Stimulated activated CD8-positive, alpha-beta memory T cell treated with anti-CD3 and anti-CD28 coated beads, Interleukin-7, amount 100 ng/mL, for 48 hours (primary cell): ENCODE results near the gene SLC6A3.

ENCODE experiments used
- DNase-seq, 2 donors: peaks; one replicate each; pipeline ENCODE4 v3.0.0-alpha.2; 2020; ENCODE audit warnings: low read depth in 1 of 2; ENCODE audit errors: extremely low read depth in 1 of 2

SLC6A3 gene

DNA sequence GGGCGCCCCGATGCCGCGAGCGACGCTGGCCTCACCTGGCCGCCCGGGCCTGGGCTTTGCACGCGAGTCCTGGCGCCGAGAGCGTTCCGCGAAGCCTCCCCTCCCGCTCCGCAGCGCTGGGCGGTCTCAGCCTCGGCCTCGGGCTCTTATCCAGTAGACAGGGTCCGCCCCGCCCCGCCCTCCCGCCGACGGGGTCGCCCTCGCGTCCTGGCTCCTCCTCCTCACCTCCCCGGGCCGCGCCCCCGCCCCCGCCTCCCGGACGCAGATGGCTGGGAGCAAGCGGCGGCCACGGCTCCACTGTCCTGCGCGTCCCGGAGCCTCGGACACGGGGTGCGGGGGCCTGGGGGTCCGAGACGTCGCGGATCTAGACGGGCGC is at the start of gene SLC6A3:
Gene SLC6A3, minus strand, starts transcription at position 128 of the 376 bp plus-strand sequence. CDS start 2,243 bp downstream, outside the sequence.
- DNase-seq, result peak in 1 of 2 donors; percentile 12

DNA sequence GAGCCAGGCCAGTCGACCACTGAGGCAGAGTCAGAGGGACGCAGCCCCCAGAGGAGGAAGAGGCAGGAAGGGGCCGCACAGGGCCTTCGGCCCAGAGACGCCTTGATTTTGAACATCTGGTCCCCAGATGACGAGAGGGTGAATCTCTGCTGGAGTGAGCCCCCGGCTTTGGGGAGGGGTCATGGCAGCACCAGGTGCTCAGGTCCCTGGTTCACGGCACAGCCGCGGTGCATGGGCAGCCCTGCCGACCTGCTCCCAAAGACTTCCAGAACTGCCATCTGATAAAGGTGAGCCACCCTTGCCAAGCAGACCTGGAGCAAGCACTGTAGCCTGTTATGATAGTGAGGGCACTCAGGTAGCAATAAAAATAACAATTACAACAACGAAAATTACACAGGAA is 48.7 kb upstream of the SLC6A3 start:
- no peak for DNase-seq

DNA sequence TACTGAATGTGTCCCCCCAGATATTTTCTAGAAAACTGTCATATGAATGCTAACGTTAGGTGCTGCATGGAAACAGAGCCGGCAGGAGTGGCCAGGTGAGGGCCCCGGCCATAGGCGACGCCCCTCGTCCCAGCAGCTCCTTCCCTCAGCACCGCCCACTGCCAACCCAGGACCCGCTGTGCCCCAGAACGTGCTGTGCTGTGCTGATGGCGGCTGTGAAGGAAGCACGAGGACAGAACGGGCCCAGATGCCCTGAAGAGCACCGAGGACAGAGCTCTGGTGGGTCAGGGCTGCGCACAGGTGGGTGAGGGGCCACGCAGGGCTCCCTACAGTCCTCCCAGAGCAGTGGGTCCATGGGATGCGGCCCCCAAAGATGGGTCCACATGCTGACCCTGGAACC is 48.2 kb upstream of the SLC6A3 start:
- DNase-seq, result no peak

DNA sequence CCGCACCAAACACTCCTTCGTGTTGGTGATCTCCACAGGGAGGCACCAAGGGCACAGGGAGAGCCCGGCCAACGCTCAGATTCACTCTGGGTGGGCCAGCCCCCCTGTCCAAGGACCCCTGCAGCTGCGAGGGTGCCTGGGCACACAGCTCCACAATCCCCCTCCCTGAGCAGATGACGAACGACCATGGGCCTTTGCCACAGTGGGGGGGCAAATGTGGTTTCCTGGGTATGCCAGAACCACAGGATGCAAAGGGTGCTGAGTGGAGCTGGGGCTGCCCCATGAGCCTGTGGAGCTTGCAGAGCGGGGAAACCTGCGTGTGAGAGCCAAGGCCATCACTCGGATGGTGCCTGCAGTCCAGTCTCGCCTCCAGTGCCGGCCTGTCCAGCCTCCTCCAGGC is 47.5 kb upstream of the SLC6A3 start:
- DNase-seq, result no peak

DNA sequence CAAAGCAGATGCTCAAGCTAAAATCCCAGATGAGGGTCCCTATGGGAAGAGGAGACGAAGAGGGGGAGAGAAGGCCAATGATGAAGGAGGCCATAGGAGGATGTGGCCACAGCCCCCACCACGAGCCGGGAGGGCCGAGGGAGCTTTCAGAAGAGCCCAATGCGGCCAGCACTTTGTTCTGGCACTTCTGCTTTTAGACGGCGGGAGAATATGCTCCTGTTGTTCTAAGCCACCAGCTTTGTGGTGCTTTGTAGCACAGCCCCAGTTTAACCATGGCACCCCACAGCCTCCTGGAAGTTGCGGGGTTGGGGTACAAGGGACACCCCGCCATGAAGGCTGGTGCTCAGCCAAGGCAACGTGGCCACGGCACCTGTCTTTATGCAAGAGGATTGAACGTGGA is 45.1 kb upstream of the SLC6A3 start:
- DNase-seq, result no peak

DNA sequence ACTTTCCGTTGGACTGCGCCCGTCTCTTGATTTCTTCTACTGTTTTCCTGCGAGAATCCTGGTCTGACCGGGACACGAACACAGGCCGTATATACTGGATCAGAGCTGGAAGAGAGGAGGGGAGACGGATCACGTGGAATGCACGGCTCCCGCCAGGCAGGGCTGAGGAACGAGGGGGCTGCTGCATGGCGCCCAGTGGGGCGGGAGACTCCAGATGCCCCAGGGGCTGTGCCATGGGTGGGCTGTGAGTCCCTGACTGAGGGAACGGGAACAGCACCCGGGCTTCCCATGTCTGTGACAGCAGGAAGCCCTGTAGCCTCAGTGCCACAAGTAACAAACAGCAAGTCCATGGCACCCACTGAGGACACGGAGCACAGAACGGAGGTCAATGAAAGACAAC is 44.5 kb upstream of the SLC6A3 start:
- no peak for DNase-seq

DNA sequence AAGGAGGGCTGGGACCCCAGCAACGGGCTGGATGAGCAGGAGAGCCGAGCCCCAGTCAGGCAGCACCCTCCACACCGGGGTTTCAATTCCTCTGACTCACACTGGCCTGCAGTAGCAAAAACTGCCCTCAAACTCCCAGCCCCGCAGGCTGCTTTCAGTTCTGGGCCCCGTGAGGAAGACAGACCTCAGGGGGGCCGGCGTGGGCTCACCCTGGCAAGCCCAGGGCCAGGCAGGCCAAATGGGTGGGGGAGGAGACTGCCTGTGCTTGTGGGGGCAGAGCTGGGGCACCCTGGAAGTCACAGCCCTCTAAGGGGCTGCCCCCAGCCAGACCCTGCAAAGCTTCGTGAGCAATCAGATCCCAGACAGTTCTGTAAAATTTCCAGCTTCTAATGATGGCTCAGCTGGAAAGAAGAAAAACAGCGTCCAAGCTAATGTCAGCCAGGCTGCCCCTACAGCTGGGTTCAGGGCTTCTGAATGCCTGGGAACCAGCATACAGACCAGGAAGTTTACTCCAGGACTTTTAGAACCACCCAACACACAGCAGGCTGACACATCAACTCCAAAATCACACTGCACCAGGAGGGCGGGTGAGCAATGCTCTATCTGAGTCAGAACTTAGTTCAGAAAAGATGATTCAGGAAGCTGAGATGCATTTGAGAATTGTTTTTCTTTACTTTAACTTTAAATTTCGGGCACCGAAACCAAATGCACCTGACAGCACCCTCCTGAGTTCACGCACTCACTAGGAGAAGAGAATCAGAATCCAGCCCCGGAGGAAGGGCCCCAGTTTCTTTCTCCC is 43.8 kb upstream of the SLC6A3 start:
- DNase-seq, result peak in 1 of 2 donors; percentile 69

DNA sequence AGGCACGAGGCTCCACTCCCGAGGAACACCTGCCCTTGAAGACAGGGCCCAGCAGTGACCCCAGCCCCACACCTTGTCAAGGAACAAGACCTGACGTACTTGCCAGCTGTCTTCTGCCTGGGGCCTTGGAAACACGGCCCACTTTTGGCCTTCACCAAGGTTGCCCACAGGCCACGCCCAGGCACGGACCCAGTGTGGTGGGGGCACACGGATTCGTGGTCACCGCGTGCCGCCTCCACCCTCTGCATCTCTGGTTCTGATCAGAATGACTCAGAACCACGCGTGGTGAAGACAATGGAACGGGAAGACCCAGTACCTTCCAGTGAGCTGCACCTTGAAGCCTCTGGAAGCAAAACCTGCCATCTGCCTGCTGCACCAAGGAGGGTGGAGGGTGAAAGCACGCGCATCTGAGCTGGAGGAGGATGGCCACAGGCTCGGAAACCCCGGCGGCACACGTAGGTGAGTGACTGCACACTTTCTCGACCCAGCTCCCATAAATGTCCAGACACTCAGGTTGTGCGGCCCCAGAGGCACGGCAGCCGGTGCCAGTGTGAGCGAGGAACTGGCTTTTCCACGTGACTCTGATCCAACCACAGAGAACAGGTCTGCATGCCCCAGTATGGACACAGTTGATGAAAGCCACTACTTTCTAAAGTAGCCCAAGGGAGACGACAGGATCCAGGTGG is 42.0 kb upstream of the SLC6A3 start:
- DNase-seq, result no peak

DNA sequence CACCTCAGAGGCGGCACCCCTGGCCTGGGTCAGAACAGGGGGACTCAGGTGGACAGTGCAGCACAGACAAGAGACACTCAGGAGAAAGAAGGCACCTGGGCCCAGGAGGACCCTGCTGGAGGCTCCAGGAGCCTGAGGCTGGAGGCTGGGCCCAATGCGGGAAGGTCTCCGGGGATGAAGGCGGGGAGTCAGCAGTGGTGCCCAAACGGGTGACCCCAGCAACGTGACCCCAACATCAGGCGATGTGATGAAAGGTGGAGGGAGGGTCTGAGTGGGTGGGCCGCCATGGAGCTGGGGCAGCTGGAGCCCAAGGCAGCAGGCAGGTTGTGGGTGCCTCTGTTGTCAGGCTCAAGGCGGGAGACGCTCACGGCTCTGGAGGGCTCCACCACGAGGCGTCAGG is 41.0 kb upstream of the SLC6A3 start:
- no peak for DNase-seq

DNA sequence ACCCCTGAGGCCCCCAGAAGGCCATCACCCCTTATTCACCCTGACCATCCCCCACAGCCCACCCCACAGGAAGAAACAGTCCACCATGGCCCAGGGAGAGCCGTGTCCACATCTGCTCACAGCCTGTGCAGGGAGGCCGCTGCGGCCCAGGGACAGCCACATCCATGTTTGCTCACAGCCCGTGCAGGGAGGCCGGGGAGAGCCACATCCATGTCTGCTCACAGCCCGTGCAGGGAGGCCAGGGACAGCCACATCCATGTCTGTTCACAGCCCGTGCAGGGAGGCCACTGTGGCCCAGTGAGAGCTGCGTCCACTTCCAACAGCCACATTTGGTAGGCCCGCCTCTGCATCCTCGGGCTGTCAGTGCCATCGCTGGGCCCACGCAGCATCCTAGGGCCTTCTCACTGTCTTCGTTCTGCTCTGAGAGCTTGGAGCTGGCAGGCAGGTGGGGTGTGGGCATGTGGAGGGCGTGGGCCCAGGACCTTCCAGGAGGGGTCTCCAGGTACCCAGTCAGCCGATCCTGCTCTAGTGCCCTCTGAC is 40.4 kb upstream of the SLC6A3 start:
- DNase-seq, result no peak

DNA sequence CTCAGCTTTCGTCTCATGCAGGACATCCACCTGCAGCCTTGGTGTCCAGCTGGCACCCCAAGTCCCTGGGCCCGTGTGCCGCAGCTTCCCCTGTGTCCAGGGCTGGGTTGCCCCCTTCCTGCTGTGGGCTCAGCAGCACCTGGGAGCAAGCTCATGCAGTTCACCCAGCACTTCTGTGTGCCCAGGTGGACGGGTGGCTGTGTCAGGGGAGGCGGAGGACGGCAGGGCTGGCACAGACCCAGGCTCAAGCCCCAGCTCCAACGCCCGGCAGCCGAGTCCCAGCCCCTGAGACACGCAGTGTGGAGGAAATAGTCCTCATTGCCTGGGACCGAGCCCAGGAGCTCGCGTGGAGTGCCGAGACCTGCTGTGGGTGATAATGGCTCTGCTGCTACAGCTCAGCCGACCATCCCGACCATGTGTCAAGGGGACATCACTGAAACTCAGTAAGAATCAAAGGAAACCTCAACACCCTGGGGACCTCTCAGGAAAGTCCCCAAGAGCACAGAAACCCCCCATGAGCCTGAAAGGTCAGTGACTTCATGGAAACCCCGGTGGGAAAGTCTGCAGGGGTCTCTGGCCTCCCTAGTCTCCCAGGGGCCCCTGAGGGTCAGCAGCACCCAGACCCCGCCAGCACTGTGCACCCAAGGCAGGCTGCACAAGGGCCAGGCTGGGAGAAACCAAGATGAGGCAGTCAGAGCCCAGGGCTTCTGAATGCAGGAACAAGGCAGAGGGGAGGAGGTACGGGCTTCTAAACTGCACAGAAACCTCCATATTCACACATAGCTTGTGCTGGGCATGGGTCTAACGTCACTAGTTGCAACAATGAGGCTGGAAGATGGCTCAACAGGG is 39.7 kb upstream of the SLC6A3 start:
- no peak for DNase-seq

DNA sequence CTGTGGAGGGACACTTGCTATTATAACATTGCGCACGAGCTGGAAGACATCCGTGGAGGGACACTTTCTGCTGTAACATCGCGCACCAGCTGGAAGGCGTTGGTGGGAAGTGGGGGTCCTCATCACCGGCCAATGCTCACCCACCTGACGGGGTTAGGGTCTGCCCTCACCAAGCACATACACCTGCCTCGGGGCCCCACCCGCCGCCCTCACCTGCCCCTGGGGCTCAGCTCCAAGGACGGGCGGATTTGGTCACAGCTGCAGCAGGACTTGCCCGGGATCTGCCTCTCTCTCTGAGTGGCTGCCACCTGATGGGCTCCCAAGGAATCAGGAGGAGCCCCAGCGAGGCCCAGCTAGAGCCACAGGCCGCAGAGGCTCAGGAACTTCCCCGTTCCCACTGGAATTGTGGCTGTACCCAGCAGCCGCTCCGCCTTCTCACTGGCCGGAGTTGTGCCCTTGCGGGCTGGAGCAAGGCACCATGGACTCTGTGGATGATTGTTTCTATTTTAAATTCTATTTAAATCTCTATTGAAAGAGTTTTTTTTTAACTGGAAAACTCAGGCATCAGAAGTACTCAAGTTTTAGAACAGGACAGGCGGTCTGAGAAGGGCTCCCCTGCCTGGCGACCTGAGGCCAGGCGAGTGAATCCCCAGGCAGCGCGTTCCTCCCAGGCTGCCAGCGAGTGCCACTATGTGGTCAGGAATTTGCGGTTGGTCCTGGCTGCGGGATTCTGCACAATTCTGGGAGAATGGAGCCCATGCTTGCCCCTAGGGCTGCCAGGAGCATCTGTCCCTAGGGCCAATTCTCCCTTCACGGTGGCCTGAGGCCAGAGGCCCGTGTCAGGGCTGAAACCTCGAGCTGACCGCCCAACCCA is 38.9 kb upstream of the SLC6A3 start:
- no peak for DNase-seq

DNA sequence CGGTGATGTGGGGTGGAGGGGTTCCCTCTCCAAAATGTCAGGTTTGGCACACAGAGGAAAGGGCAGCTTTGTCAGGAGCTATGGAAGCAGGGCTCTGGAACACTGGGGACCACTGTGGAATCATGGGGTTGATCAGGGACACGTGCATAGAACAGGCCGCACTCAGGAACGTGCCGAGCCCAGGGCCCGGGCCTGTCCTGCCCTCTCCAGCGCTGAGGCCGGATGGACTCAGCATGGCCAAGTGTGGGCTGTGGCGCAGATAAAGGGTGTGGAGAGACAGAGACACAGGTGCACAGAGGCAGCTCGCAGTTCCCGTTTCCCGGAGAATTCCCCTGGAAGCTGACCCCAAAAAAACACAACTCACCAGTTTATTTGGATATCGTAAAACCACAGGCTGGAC is 37.8 kb upstream of the SLC6A3 start:
- no peak for DNase-seq

DNA sequence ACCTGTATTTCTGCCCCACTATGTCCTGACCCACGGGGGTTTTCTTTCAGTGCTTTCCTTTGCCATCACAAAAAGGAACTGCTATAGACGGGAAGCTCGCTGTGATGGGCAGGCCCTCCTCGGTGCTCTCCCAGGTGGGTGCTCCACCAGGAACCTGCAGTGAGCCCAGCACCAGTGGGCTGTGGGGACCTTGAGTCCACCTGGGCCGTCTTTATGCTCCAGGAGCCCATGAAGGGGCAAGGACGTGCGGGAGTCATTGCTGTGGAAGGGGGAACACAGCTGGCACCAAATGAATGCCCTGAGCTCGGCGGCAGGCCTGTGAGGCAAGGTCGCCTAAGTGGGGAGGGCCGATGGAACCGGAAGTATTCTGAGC is 36.7 kb upstream of the SLC6A3 start:
- no peak for DNase-seq

DNA sequence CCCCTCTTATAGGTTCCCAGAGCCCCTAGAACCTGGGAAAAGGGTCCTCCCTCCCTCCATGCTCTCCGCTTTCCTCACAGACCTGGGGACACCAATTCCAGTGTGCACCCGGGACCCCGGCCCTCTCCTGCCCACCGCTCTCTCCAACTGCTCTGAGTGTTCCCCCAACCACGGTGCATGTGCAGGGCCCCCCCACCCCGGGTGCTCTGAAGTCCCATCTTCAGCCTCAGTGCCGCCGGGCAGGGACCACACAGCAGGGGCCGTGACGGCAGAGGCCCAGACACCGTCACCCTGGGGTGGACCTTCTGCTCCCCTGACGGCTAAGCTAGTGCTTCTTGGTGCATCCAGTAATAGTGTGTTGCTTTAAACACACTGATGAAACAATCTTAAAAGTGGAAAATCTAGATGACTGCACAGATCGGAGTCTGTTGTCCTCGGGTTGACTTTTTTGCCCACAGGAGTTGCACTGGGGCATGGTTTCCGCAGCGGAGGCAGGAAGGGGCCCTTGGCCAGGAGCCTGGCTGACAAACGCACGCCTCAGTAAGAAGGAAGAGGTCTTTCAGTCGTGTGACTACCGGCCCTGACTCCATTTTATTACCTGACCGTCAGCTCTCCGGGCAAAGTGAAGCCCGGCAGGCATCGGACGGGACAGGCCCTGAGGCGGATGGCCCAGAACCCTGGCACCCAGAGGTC is 36.2 kb upstream of the SLC6A3 start:
- DNase-seq, result no peak

DNA sequence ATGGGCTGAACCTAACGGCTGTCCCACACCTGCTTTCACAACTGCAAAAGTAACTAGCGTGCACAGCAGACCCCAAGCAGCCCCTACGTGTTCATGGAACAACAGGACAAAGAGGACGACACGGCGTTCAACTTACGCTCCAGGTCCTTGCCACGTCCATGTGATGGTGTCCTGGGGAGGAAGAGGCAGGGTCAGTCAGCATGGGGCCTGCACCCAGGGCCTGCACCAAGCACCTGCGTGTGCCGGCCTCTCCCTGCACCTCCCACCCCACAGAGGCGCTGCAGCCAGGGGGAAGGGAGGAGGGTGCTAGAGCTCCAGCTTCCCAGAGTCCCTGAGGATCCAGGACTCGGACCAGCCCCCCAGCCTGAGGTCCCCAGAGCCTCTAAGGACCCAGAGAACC is 35.6 kb upstream of the SLC6A3 start:
- no peak for DNase-seq

DNA sequence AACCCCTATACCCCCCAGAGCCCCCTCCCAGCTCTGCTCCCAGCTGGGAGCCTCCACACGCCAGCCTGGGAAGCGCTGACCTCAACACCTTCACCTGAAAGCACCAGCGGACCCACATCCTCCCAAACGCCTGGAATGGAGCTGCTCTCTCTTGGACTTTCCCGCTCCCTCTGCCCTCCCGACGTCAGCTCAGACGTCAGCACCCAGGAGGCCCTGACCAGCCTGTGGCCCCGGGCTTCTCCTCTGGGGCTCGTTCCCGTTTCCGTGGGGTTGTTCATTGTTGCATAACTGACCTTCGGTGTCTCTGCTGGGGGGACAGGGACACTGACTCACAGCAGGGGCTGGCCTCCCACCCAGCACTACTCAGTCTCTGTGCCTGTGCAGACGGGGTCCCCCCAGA is 35.0 kb upstream of the SLC6A3 start:
- no peak for DNase-seq

DNA sequence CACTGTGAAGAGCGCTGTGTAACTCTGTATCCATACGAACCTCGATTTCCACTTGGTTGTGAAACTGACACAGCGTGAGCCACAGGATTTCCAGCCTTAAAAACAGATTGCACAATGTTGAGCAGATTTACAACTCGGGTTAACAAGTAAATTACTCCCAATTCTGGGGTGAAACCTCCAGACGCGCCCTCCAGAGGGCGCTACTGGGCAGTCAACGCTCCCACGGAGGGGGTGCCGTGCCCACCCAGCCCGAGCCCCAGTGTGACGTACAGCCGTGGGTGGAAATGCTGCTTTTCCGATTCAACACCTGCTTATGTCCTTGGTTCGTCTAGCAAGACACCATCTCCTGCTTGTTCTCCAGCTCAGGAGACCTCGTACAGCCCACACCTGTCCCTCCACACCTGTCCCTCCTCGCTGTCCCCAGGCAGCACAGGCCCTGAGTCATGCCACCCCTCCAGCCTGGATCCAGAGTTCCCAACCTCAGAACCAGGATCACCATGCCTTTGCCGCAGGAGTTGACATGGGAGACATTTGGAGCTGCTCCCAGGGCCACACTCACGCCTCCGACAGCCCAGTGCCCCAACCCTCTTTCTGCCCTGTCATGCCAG is 34.4 kb upstream of the SLC6A3 start:
- DNase-seq, result no peak

DNA sequence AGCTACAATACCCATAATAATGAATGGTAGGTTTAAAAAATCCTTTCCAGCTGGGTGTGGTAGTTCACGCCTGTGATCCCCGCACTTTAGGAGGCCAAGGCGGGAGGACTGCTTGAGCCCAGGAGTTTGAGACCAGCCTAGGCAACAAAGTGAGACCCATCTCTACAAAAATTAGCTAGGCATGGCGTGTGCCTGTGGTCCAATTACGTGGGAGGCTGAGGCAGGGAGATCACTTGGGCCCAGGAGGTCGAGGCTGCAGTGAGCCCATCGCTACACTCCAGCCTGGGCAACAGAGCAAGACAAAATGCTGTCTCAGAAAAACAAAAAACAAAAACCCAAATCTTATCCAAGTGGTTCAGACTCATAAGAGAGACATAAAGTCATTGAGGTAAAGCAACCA is 33.8 kb upstream of the SLC6A3 start:
- no peak for DNase-seq
